Measurements from ENCODE around the gene MECR. TPM values are rescaled to one million over a fixed set of nuclear protein-coding genes. Genes with fewer than 3 reads are reported as not detected.

Gene MECR
- total RNA-seq, 1 donor from 2014 or later: 16.9 TPM

GRCh38 chr1:29180497-29181412 lies 50.0 kb downstream of the MECR start:
- peaks cover 58% of the 10 kb centered on the region for H3K4me1 ChIP-seq
- intact Hi-C loops (cut with DNase I): loop anchor here (2.0 to 5.0 kb wide), 2 partner anchors 58 to 293 kb away; partner anchors contain the start of gene TMEM200B

GRCh38 chr1:29179641-29180184 lies 51.0 kb downstream of the MECR start:
- peaks cover 0 to 8% of the 10 kb centered on the region in 2 donors for H3K36me3 ChIP-seq
- H3K4me3 ChIP-seq: peak overlapping the region; percentile 80 to 99
- H3K27ac ChIP-seq: peak overlapping the region; percentile 99
- H3K4me1 ChIP-seq: peaks cover 59% of the 10 kb centered on the region
- H3K27me3 ChIP-seq: no peaks in the 10 kb centered on the region
- intact Hi-C loops (cut with DNase I): loop anchor here (2.0 to 5.0 kb wide), 2 partner anchors 57 to 292 kb away; partner anchors contain the start of gene TMEM200B
- TF ChIP-seq POLR2A (IDR thresholded peaks at IDR 0.05) (no peak), CTCF (IDR thresholded peaks at IDR 0.05) (no peak), POLR2AphosphoS5 (IDR thresholded peaks at IDR 0.05; ENCODE audit: insufficient read depth in 1 of 2, low read depth in 1 of 2) (no peak)
- H3K9me3 ChIP-seq: no peaks in the 10 kb centered on the region
- no peak for DNase-seq (ENCODE audit: extremely low spot score in 2 of 2)

More at GRCh38 chr1:29180497-29181412, 50.0 kb downstream of the MECR start:
- Histone ChIP-seq H3K4me3 (peak overlapping the region; percentile 80 to 99), H3K36me3 (peaks cover 0 to 8% of the 10 kb centered on the region in 2 donors), H3K27me3 (no peaks in the 10 kb centered on the region), H3K27ac (peak overlapping the region; percentile 99), H3K9me3 (no peaks in the 10 kb centered on the region)
- DNase-seq (ENCODE audit: extremely low spot score in 2 of 2): no peak
- TF ChIP-seq POLR2AphosphoS5 (IDR thresholded peaks at IDR 0.05; ENCODE audit: insufficient read depth in 1 of 2, low read depth in 1 of 2) (no peak), POLR2A (IDR thresholded peaks at IDR 0.05) (no peak), CTCF (IDR thresholded peaks at IDR 0.05) (no peak)

- Histone ChIP-seq H3K9me3 (no peaks in the 10 kb centered on the region), H3K27me3 (no peaks in the 10 kb centered on the region), H3K36me3 (peaks cover 0 to 8% of the 10 kb centered on the region in 2 donors), H3K4me1 (peaks cover 60% of the 10 kb centered on the region), H3K4me3 (no peak overlapping the region), H3K27ac (peak overlapping the region; percentile 56)
- intact Hi-C loops (cut with DNase I): no loop called here
- TF ChIP-seq CTCF (IDR thresholded peaks at IDR 0.05): no peak
- TF ChIP-seq POLR2A (IDR thresholded peaks at IDR 0.05): no peak
- TF ChIP-seq POLR2AphosphoS5 (IDR thresholded peaks at IDR 0.05; ENCODE audit: insufficient read depth in 1 of 2, low read depth in 1 of 2): no peak
- no peak for DNase-seq (ENCODE audit: extremely low spot score in 2 of 2)
Observed at GRCh38 chr1:29177022-29177705, 53.6 kb downstream of the MECR start.

GRCh38 chr1:29176576-29176975 lies 54.2 kb downstream of the MECR start:
- no peak for TF ChIP-seq POLR2AphosphoS5 (IDR thresholded peaks at IDR 0.05; ENCODE audit: insufficient read depth in 1 of 2, low read depth in 1 of 2)
- no peak for TF ChIP-seq POLR2A (IDR thresholded peaks at IDR 0.05)
- TF ChIP-seq CTCF (IDR thresholded peaks at IDR 0.05): no peak
- Histone ChIP-seq H3K36me3 (peaks cover 0 to 8% of the 10 kb centered on the region in 2 donors), H3K4me1 (peaks cover 63% of the 10 kb centered on the region), H3K4me3 (no peak overlapping the region), H3K9me3 (no peaks in the 10 kb centered on the region), H3K27ac (no peak overlapping the region), H3K27me3 (no peaks in the 10 kb centered on the region)
- intact Hi-C loops (cut with DNase I): no loop called here
- no peak for DNase-seq (ENCODE audit: extremely low spot score in 2 of 2)

All from vagina (tissue), 2 donors.